Caco-2 (cell line): ENCODE results near the gene ANKRD16. TPM values are rescaled to one million over a fixed set of nuclear protein-coding genes. Genes with fewer than 3 reads are reported as not detected.

Experiments used
- BruUV-seq: library from RNA; stranded (reverse); fragments of 400-500 nt; replicated peaks from 2 replicates; lab custom pipeline; 2021; lab: Mats Ljungman, UMichigan
- CTCF ChIA-PET: fragments of 300-600 bp; sonication (Branson Sonifier 250); formaldehyde crosslinking; loops from one replicate; lab custom pipeline; 2022; ENCODE audit warnings: antibody characterized with exemption; lab: Charles Lee
- POLR2A ChIA-PET: fragments of 300-600 bp; sonication (Branson Sonifier 250); formaldehyde crosslinking; loops from one replicate; lab custom pipeline; 2022; ENCODE audit warnings: antibody characterized with exemption; lab: Charles Lee
- DNase-seq, 2 experiments: peaks; one replicate each; pipeline versions ENCODE4 v3.0.0 to v3.0.0-alpha.2; 2020 to 2022
- H3K27me3 ChIP-seq: replicated peaks from 2 replicates; pipeline ENCODE4 v1.6.0; 2011; ENCODE audit warnings: low read length; ENCODE audit not compliant: control insufficient read depth, insufficient read depth
- H3K36me3 ChIP-seq: 2 replicates; pipeline ENCODE4 v1.5.1; 2011; ENCODE audit warnings: low read length; ENCODE audit not compliant: control insufficient read depth, insufficient read depth
- H3K4me1 ChIP-seq: fragments of 250-450 bp; sonication (Bioruptor Pico); 2 replicates; pipeline ENCODE4 v1.5.1; 2020; ENCODE audit warnings: mild to moderate bottlenecking
- H3K4me3 ChIP-seq: 2 replicates; pipeline ENCODE4 v1.5.1; 2011; ENCODE audit warnings: low read depth, mild to moderate bottlenecking, control low read depth, low read length
- H3K9me3 ChIP-seq: fragments of 250-450 bp; sonication (Bioruptor Pico); 2 replicates; pipeline ENCODE4 v1.5.1; 2020; ENCODE audit warnings: mild to moderate bottlenecking, moderate library complexity
- H3K27ac Mint-ChIP-seq: one replicate; pipeline ENCODE4 v1.8.0; 2022; ENCODE audit warnings: mixed read lengths; ENCODE audit not compliant: unreplicated experiment
- H3K27me3 Mint-ChIP-seq: one replicate; pipeline ENCODE4 v1.8.0; 2022; ENCODE audit warnings: mixed read lengths; ENCODE audit not compliant: insufficient read depth, unreplicated experiment
- H3K36me3 Mint-ChIP-seq: one replicate; pipeline ENCODE4 v1.8.0; 2022; ENCODE audit warnings: mild to moderate bottlenecking, mixed read lengths; ENCODE audit not compliant: insufficient read depth, unreplicated experiment
- H3K4me1 Mint-ChIP-seq: one replicate; pipeline ENCODE4 v1.8.0; 2022; ENCODE audit warnings: low read depth, mixed read lengths; ENCODE audit not compliant: unreplicated experiment
- H3K4me3 Mint-ChIP-seq: one replicate; pipeline ENCODE4 v1.8.0; 2022; ENCODE audit warnings: mild to moderate bottlenecking, moderate library complexity, mixed read lengths; ENCODE audit not compliant: unreplicated experiment
- H3K9me3 Mint-ChIP-seq: one replicate; pipeline ENCODE4 v1.8.0; 2022; ENCODE audit warnings: mixed read lengths; ENCODE audit not compliant: unreplicated experiment
- CTCF ChIP-seq, 2 experiments: fragments of 200-600 bp in 1 of 2; IDR thresholded peaks; 1 replicate in 1 of 2; 2 replicates in 1 of 2; pipeline versions ENCODE4 v1.5.1 to v1.8.0; 2011 to 2022; ENCODE audit warnings: antibody characterized with exemption in 1 of 2, control low read depth in 1 of 2, inconsistent platforms in 1 of 2, low read depth in 1 of 2, low read length in 1 of 2, mild to moderate bottlenecking in 1 of 2, moderate library complexity in 1 of 2; ENCODE audit not compliant: insufficient read depth in 1 of 2, severe bottlenecking in 1 of 2, unreplicated experiment in 1 of 2
- intact Hi-C: fragments of 100-400 bp; cut with micrococcal nuclease; formaldehyde crosslinking; loops from one replicate; pipeline ENCODE4 v1.10.0; 2022; ENCODE audit not compliant: unreplicated experiment
- total RNA-seq: library from RNA; stranded (reverse); gene quantifications from 2 replicates; pipeline ENCODE4 v1.2.3, GENCODE V29; 2022

The ANKRD16 gene
- total RNA-seq, 1 experiment from 2014 or later: 20.2 TPM

- no peak overlapping the region for H3K4me3 Mint-ChIP-seq
- intact Hi-C loops: no loop called here
- no peaks in the 10 kb centered on the region for H3K4me1 Mint-ChIP-seq
- CTCF ChIA-PET: no interaction called here
- BruUV-seq: no TSS peak
- DNase-seq: peak in 1 of 2 experiments; percentile 4
- H3K27me3 Mint-ChIP-seq: no peaks in the 10 kb centered on the region
- no peaks in the 10 kb centered on the region for H3K9me3 Mint-ChIP-seq
- TF ChIP-seq CTCF (IDR thresholded peaks at IDR 0.05; ENCODE audit: insufficient read depth in 1 of 2, low read depth in 1 of 2, low read length in 1 of 2, severe bottlenecking in 1 of 2, unreplicated experiment in 1 of 2): no peak
- peaks cover 7% of the 10 kb centered on the region for H3K36me3 ChIP-seq
- no peak overlapping the region for H3K4me3 ChIP-seq
- POLR2A ChIA-PET: no interaction called here
- H3K36me3 Mint-ChIP-seq: peaks cover 65% of the 10 kb centered on the region
- no peak overlapping the region for H3K27ac Mint-ChIP-seq
- H3K27me3 ChIP-seq: no peaks in the 10 kb centered on the region
- no peaks in the 10 kb centered on the region for H3K9me3 ChIP-seq
- H3K4me1 ChIP-seq: no peaks in the 10 kb centered on the region
These were observed 17.0 kb upstream of the ANKRD16 start for GRCh38 chr10:5906651-5907050.

- no peaks in the 10 kb centered on the region for H3K27me3 Mint-ChIP-seq
- no peaks in the 10 kb centered on the region for H3K9me3 ChIP-seq
- H3K27ac Mint-ChIP-seq: no peak overlapping the region
- TF ChIP-seq CTCF (IDR thresholded peaks at IDR 0.05; ENCODE audit: insufficient read depth in 1 of 2, low read depth in 1 of 2, low read length in 1 of 2, severe bottlenecking in 1 of 2, unreplicated experiment in 1 of 2): no peak
- no peaks in the 10 kb centered on the region for H3K4me1 Mint-ChIP-seq
- H3K27me3 ChIP-seq: no peaks in the 10 kb centered on the region
- no peak overlapping the region for H3K4me3 Mint-ChIP-seq
- CTCF ChIA-PET: no interaction called here
- intact Hi-C loops: no loop called here
- POLR2A ChIA-PET: no interaction called here
- peaks cover 64% of the 10 kb centered on the region for H3K36me3 Mint-ChIP-seq
- no peaks in the 10 kb centered on the region for H3K4me1 ChIP-seq
- DNase-seq: peak in 1 of 2 experiments; percentile 23
- no TSS peak for BruUV-seq
- no peaks in the 10 kb centered on the region for H3K9me3 Mint-ChIP-seq
- H3K36me3 ChIP-seq: peaks cover 7% of the 10 kb centered on the region
- no peak overlapping the region for H3K4me3 ChIP-seq
These were observed 16.3 kb upstream of the ANKRD16 start for GRCh38 chr10:5905854-5906507.

GRCh38 chr10:5904227-5904626 is 14.5 kb upstream of the ANKRD16 start:
- Histone ChIP-seq H3K4me3 (no peak overlapping the region), H3K27me3 (no peaks in the 10 kb centered on the region), H3K4me1 (no peaks in the 10 kb centered on the region), H3K36me3 (peaks cover 5% of the 10 kb centered on the region; the same call in 1 of the 2 replicates), H3K9me3 (no peaks in the 10 kb centered on the region)
- H3K9me3 Mint-ChIP-seq: no peaks in the 10 kb centered on the region
- H3K36me3 Mint-ChIP-seq: peaks cover 51% of the 10 kb centered on the region
- no peak overlapping the region for H3K4me3 Mint-ChIP-seq
- intact Hi-C loops: no loop called here
- DNase-seq: no peak
- no peaks in the 10 kb centered on the region for H3K4me1 Mint-ChIP-seq
- no peak for TF ChIP-seq CTCF (IDR thresholded peaks at IDR 0.05; ENCODE audit: insufficient read depth in 1 of 2, low read depth in 1 of 2, low read length in 1 of 2, severe bottlenecking in 1 of 2, unreplicated experiment in 1 of 2)
- no peak overlapping the region for H3K27ac Mint-ChIP-seq
- no TSS peak for BruUV-seq
- H3K27me3 Mint-ChIP-seq: no peaks in the 10 kb centered on the region
- ChIA-PET CTCF (no interaction called here), POLR2A (no interaction called here)
